Thyroid gland (tissue), 4 donors: Measurements from ENCODE around the gene MRPS33.
A peak's percentile ranks its signal among the peaks of the same experiment; 100 is the strongest.

ENCODE experiments used
- CTCF ChIP-seq, 6 experiments: fragments of 200-600 bp in 3 of 6; fragments of 450-650 bp in 3 of 6; sonication (generic) in 3 of 6; IDR thresholded peaks; one replicate each; pipeline ENCODE4 v1.5.1; 2016 to 2019; ENCODE audit warnings: antibody characterized with exemption in 6 of 6, mild to moderate bottlenecking in 2 of 6, inconsistent platforms in 1 of 6, moderate library complexity in 1 of 6
- POLR2A ChIP-seq, 2 donors: fragments of 450-650 bp; IDR thresholded peaks; one replicate each; pipeline ENCODE4 v1.6.1; 2017; ENCODE audit warnings: antibody characterized with exemption in 2 of 2, mild to moderate bottlenecking in 2 of 2, moderate library complexity in 1 of 2

- TF ChIP-seq CTCF (IDR thresholded peaks at IDR 0.05) (peak in 4 of 6 experiments; percentile 51 to 74 (median 68)), POLR2A (IDR thresholded peaks at IDR 0.05) (no peak)
Observed at GRCh38 chr7:141012044-141012685, 2.6 kb downstream of the MRPS33 start.
